NCI-H82 treated with DMSO at 0.1 percent for 48 hours (cell line): Measurements from ENCODE around the gene HIVEP3.
A peak's percentile ranks its signal among the peaks of the same experiment; 100 is the strongest.
"Not testable (repeated sequence)": the region's sequence is repeated elsewhere in the genome, so short reads cannot be mapped to it uniquely, and the experiment has no call there.

Experiments
- DNase-seq: peaks from one replicate; lab custom pipeline; 2025; ENCODE audit not compliant: unreplicated experiment; lab: John Stamatoyannopoulos, UW

Gene HIVEP3

DNA sequence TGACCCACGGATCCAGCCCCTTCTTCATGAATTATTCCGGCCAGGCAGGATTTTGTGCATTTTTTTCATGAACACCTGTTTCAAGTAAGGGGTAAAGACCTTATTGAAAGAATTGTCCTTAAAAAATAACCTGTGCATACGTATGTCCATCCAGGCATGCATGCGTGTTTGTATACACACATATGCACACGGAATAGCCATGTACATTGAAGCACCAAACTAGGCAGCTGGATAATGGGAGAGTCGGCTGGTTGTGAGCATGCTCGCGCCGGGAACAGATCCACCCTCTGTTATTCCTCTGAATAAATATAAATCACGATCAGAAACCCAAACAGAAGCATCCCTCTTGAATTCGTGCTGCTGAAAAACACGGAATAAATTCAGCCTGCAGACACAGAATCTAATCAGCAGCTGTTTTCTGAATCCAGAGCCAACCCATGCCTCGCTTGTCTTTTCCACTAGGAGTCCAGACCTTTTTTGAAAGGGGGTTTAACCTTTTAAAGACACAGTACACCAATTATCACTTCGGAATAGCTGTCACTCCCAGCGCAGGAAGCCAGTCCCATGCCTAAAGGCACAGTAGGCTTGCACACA lies at the start of gene HIVEP3:
TSS of gene HIVEP3 (minus strand) at position 473 of the 594 bp plus-strand sequence.
- DNase-seq = peak; percentile 72

DNA sequence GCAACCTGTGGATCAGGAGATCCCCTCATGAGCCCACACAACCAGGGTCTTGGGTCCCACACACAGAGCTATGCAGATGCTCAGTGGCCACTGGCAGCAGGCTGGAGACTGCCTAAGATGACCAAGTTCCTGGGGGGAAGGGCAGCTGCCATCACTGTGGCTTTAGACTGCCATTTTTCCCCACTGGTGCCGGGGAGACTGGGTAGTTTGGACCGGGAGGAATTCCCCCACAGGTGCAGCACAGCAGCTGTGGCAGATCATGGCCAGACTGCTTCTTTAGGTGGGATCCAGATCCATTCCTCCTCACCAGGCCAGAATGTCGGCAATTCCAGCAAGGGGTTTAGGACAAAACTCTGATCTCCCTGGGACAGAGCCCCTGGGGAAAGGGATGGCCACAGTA lies 45.7 kb upstream of the HIVEP3 start:
- no peak for DNase-seq

DNA sequence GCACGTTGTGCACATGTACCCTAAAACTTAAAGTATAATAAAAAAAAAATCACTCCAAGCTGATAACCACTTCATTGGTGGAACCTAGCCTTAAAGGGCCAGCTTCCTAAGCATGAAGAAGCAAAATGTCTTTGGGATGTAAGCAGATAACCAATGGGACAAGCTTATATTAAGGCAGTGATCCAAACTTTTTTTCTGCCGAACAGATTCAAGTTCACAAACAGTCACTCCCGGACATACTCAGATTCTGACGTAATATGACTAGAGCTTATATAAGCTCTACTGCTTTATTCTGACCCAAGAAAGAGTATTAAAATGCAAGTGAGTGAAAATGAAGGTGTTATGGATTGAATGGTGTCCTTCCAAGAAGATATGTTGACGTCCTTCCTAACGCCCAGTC lies 44.9 kb upstream of the HIVEP3 start:
- DNase-seq = no peak

DNA sequence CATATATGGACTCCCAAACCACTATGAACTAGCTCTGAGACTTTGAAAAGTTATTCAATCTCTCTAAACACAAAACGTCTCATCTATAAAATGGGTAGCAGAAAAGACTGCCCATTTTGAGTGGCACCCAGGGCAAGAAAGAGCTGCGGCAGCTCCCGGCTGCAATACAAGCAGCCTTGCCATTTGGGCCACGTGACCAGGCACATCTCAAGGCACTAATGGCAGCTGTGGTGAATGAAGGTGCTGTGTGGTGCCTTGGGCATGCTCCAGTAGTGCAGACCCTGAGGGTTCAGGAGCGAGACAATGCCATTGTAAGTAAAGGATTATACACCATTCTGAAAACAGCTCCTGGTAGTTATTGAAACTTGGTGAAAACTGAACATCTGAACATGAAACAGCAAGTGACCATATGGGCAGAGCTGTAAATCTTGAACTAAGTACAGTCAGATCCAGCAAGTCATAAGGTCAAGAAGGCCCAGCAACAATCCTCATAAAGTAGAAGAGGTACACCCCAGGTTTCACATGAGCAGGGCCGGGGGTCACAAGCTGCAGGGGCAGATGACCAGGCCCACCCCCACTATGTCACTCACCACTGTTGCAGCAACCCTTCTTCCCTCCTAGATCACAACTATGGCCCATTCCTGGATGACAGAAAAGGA lies 39.4 kb upstream of the HIVEP3 start:
- DNase-seq = no peak

DNA sequence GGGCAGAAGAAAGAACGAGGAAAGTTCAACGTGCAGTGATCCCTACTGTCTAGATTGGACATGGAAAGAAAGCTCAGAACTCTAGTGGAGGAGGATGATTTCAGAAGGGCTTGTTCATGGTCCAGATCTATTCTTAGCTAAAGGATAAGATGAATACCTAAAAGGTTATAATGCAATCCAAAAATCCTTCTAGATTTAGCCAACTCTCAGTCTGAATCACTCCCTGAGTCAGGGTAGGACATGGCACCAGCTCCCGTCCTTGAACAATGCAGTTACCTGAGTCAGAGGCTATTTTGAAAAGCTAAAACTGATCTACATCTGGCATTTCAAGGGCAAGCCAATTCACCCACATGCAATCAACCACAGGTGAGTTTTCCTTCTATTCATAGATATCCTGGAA lies 38.8 kb upstream of the HIVEP3 start:
- DNase-seq = no peak

DNA sequence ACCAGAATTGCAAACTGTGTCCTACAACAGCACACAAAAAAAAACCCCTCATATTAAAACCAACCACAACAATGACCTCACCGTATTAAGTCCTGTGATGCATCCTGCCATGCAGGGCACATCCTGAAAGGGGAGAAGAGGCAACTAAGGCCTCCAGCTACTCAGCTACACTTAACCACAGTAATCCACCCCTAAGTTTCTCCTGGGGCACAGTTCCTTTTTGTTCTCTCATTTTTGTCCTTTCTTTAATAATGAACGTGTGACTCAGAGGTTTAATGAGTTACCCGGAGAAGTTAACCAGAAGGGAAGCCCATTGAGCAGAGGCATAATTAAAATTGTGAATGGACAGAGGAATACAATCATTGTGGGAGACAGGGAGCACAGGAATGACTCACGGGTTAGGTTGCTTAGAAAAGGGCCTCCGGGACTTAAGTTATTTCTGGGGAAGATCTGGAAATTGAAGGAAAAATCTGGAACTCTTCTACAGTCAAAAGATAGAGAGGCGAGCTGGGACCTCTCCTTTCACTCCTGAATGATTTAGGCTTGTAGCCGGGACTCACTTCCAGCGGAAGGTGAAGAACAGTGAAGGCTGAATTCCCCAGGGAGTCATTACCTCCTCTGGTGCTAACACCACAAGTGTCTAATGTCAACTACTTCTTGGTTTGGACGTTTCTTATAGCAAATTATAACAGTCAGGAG lies 36.9 kb upstream of the HIVEP3 start:
- DNase-seq = no peak

DNA sequence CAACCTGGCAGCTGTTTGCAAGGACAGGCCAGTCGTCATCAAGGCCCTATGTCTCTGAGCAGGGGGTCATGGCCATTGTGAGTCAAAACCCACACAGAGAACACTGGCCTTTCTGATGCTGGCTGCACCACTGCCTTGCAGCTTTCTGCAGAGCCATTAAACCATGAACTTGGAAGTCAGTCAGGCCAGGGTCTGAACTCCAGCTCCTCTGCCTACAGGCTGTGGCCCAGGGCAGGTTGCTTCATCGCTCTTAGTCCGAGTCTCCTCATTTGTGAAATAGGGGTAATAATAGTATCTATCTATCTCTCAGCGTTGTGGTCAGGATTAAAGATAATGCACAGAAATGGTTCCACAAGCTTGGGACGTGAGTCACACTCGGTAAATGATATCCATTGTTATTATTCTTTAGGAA lies 35.8 kb upstream of the HIVEP3 start:
- DNase-seq = no peak

DNA sequence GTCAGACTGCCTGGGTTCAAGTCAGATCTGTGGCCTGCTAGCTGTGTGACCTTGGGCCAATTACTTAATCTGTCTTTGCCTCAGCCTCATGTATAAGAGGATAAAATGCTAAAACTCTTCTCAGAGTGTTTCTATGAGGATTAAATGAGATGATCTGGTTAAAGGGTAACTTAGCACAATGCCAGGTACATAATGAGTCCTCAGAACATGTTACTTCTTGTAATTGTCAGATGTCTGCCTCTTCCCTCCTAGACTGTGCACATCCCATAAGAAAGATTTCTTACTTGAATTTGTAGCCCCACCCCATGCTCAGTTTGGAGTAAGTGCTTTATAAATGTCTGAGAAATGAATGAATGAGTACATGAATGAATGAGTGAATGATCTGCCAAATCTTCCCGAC lies 34.6 kb upstream of the HIVEP3 start:
- peak; percentile 94 for DNase-seq

DNA sequence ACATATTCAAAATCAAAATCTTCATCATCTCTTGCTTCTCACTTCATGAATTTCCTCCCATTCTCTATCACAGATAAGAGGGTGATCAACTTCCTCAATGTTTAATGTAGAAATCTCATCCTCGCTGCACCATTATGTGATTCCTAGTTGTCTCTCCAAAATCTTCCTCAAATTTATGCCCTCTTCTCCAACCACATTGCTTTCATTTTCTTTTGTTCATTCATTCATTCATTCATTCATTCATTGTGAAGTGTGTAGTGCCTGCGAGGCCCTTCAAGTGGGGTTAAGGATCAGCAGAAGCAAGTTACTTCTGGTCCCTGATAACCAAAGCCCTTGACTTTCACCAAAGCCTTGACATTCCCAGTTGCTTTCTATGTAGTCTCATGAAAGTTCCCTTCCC lies 33.5 kb upstream of the HIVEP3 start:
- DNase-seq = no peak

DNA sequence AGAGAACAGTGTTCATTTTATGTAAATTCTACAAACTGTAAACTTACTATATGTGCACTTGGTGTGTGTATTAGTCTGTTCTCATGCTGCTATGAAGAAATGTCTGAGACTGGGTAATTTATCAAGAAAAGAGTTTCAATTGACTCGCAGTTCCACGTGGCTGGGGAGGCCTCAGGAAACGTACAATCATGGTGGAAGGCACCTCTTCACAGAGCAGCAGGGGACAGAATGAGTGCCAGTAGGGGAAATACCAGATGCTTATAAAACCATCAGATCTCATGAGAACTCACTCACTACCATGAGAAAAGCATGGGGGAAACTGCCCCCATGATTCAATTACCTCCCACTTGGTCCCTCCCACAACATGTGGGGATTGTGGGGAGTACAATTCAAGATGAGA lies 32.8 kb upstream of the HIVEP3 start:
- DNase-seq = not testable (repeated sequence)

DNA sequence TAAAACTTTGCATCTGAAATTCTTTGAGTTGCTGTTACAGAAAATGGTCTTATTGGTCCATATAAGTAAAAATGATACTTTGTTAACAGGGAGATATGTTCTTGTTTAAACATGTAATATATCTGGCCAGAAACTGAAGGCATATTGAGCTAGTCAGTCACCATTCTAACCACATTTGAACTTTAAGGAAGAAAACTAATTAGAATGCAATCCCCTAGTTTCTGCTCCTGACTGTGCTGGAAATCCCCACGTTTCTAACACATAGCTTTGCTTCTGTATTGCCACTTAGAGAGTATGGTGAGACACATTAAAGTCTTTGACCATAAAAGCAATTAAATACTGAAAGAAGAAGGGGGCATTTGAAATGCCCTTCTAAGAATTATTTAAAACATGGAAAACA lies 32.1 kb upstream of the HIVEP3 start:
- no peak for DNase-seq

DNA sequence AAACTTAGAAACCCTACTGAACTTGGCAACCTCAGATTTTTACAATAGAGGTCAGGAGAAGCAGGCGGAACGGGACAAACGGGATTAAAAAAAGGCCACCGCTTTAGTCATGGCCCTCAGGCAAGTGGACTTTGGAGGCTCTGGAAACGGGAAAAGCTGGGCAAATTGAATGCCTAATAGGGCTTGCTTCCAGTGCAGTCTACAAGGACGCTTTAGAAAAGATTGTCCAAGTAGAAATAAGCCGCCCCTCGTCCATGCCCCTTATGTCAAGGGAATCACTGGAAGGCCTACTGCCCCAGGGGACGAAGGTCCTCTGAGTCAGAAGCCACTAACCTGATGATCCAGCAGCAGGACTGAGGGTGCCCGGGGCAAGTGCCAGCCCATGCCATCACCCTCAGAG lies 27.2 kb upstream of the HIVEP3 start:
- DNase-seq = not testable (repeated sequence)

DNA sequence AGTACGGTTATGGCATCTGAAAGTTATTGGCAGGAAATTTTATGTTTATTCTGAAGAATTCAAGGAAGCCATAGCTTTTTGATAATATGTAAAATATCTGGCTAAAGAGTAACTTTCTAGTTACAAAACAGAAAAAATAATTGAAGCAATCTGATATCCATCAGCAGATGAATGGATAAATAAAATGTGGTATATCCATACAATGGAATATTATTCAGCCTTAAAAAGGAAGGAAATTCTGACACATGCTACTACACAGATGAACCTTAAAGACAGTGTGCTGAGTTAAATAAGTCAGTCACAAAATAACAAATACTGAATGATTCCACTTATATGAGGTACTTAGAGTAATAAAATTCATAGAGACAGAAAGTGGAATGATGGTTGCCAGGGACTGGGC lies 25.0 kb upstream of the HIVEP3 start:
- no peak for DNase-seq

DNA sequence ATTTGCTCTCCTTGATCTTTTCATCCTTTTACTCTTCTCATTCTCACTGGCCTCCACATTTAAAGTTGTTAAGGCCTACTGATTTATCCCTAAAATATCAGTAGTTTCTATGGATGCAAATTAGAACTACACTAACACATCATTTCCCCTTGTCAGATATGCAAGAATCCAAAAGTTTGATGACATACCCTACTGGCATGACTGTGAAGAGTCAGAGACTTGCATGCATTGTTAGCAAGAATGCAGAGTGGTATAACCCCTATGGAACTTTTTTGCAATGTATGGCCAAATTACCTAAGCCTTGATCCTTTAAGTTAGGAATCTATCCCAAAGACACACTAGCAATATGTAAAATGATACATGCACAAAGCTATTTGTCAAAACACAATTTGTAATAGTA lies 23.6 kb upstream of the HIVEP3 start:
- no peak for DNase-seq

DNA sequence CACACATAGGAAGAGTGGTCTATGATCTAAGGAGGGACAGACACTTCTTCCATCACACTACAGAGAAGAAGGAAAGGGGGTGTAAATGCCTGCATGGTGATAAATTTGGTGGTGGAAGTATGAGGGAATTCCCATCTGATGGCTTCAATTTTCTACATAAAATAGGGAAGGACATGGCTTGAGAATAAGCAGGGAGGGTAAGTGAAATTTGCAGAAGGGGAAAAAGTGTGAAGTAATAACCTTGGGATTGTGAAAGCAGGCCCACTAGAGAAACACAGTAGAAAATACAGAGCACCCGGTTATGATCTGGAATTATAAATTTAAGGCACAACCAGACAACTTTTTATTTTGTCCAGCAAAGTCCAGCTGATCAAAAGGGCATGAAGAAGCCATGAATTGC lies 22.7 kb upstream of the HIVEP3 start:
- DNase-seq = no peak

DNA sequence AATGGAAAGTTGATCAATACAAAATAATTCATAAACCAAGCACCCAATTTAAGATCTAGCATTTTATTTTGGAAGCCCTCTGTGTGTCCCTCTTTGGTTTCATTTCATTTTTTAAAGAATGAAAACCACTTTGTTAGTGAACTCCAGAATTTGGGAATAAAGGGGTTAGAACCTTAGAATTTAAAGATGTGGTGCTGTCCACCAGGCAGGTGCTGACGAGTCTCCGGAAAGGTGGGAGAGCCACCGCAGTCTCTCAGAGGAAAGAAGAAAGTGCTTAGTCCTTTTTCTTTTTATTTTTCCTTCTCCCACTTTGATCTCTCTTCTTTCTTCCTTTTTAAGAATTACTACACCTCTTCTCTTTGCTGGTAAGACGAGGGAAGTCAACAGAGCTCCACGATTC lies 20.5 kb upstream of the HIVEP3 start:
- no peak for DNase-seq

DNA sequence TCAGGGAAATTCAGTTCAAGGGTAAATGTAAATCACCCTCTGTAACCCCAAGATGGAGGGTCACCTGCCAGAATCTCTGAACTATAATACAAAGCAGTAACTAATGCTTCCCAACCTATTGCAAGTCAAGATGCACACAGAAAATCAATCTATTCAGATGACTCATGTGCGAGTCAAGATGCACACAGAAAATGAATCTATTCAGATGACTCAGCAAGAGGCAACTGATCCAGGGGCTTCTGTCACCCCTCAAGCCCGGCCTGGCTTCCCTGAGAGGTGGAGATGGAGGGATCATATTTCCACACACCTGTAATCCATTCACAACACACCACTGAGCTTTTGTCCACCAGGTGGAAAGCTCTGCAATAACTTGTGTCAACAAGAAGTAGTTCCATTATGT lies 17.4 kb upstream of the HIVEP3 start:
- DNase-seq = no peak

DNA sequence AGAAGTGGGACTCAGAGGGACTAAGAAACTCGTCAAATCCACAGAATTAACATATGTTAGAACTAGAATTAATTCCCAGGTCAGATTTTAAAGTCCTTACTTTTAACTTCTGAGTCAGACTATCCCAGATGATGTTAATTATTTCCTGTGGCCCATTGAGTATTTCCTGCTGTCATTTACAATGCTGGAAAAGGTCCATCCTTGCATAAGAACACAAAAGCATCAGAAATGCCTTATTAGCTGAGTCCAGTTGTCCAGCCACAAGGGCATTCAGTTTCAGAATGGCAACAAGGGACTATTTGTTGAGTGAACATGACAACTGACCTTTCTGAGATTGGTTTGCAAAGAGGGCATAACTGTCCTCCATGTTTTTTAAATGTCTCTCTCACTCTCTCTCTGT lies 16.5 kb upstream of the HIVEP3 start:
- no peak for DNase-seq

DNA sequence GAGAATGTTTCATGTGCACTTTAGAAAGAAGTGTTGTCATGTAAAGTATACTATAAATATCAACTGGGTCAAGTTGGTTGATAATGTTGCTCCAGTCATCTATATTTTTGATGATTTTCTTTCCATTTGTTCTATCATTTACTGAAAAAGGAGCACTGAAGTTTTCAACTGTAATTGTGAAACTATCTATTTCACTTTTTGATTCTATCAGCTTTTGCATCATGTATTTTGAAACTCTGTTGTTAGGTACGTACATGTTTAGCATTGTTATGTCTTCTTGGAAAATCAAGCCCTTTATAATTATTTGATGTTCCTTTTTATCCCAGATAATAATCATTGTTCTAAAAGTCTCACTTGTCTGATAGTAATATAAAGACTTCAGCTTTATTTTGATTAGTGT lies 14.4 kb upstream of the HIVEP3 start:
- no peak for DNase-seq

DNA sequence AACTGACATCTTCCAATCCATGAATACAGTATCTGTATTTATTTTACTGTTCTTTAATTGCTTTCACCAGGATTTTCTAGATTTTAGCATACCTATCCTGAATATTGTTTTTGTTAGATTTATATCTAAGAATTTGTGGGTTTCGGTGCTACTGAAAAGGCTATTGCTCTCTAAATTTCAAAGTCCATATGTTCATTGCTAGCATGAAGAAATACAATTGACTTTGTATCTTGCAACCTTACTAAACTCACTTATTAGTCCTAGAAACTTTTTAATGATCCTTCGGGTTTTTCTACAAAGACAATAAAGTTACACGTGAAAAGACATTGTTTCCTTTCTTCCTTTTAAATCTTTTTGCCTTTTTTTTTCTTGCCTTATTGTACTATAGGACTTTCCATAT lies 12.9 kb upstream of the HIVEP3 start:
- no peak for DNase-seq

DNA sequence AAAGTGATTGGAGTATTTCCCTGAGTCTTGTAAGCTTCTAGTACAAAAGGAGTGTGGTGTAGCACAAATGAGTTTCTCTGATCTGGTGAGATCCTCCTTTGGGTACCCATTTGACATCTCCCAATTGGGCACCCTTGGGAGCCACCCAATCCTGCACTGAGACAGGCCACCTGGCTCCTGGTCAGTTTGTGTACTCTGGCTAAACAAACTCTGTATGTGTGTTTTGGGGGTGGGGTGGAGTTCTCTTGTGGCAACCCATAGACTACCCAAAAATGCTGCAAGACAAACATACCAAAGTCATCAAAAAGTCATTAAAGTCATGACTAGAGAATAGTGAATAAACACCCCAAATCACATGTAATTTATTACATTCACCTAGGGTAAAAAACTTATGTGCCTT lies 8.4 kb upstream of the HIVEP3 start:
- no peak for DNase-seq

DNA sequence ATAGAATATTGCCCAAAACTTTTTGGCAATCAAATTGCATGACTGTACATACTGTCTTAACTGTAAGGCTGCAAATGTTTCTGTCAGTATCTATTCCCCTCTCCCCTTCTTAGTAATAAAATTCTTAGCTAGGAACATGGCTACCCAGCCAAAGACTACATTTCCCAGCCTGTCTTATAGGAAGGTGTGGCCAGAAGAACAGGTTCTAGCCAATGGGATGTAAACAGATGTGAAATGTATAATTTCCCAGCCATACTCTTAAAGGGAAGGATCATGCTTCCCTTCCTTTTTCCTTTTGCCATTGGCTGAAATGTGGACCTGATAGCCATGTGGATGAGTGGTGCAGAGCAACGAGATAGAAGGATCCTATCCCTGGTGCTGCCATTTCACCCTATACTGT lies 7.0 kb upstream of the HIVEP3 start:
- DNase-seq = no peak

DNA sequence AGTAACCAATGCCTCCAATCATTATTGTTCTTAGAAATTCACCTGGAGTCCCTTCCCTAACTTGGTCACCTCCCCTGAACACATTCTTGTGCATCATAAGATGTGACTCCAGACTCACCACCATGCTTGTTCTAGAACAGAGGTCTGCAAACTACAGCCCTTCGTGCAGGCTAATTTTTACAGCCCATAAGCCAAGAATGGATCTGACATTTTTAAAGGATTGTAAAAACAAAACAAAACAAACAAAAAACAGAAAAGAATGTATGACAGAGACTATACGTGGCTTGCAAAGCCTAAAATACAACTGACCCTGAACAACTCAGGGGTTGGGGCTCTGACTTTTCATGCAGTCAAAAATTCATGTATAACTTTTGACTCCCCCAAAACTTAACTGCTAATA lies 6.2 kb upstream of the HIVEP3 start:
- DNase-seq = no peak
